HL-60 (cell line): ENCODE data around the gene SPATA2.

Experiments
- CTCF ChIP-seq: IDR thresholded peaks from one replicate; pipeline ENCODE4 v1.5.1; 2011; ENCODE audit warnings: low read length, control low read depth, inconsistent platforms; ENCODE audit not compliant: insufficient read depth
- GABPA ChIP-seq: IDR thresholded peaks from 2 replicates; pipeline ENCODE4 v1.6.1; 2012; ENCODE audit warnings: low read depth

GRCh38 chr20:49961413-49961812 lies 46.1 kb upstream of the SPATA2 start:
- TF ChIP-seq CTCF, result no peak
- TF ChIP-seq GABPA, result no peak
